Motor neuron (in vitro differentiated cells): ENCODE measurements around the gene ANXA11. TPM values are rescaled to one million over a fixed set of nuclear protein-coding genes. Genes with fewer than 3 reads are reported as not detected.
"Not testable (repeated sequence)": the region's sequence is repeated elsewhere in the genome, so short reads cannot be mapped to it uniquely, and the experiment has no call there.

Source experiments
- ATAC-seq, 8 experiments: fragments of 200-7000 bp; cut with Tn5 transposase; replicated peaks in 6 of 8; 2 replicates each; pipeline ENCODE4 v1.8.0; 2021; ENCODE audit warnings: mild to moderate bottlenecking in 8 of 8, moderate library complexity in 8 of 8
- H3K27ac ChIP-seq, 2 donors: fragments of 250-450 bp; sonication (Bioruptor Pico); 2 replicates each; pipeline ENCODE4 v1.9.0; 2021; ENCODE audit warnings: antibody characterized with exemption in 2 of 2, mild to moderate bottlenecking in 2 of 2, moderate library complexity in 1 of 2
- H3K4me1 ChIP-seq, 2 donors: fragments of 250-450 bp; sonication (Bioruptor Pico); replicated peaks in 1 of 2; 2 replicates each; pipeline ENCODE4 v1.6.1; 2021; ENCODE audit warnings: antibody characterized with exemption in 2 of 2, mild to moderate bottlenecking in 2 of 2, moderate library complexity in 1 of 2
- H3K4me3 ChIP-seq, 5 donors: fragments of 250-450 bp; sonication (Bioruptor Pico); 2 replicates each; pipeline ENCODE4 v1.9.0; 2021; ENCODE audit warnings: antibody characterized with exemption in 5 of 5, mild to moderate bottlenecking in 5 of 5, moderate library complexity in 4 of 5
- WGBS, 10 experiments: fragments of 450-650 bp; shearing (Covaris generic); methylation state at CpG; one replicate each; pipeline ENCODE4 v1.0.0; 2022; 5-methylcytosine and 5-hydroxymethylcytosine counted together
- in situ Hi-C, 9 experiments: fragments of 400-800 bp; cut with MboI; loops; one replicate each; pipeline ENCODE4 v1.15.0; 2021; ENCODE audit warnings: low sequenced_read_pairs in 9 of 9, low pct_unique_long_range_greater_than_20kb in 2 of 9; ENCODE audit not compliant: unreplicated experiment in 9 of 9
- total RNA-seq, 8 experiments: library from RNA; unstranded; fragments of 300-600 nt; gene quantifications; 2 replicates each; pipeline versions ENCODE4 v1.2.3 to v1.2.4, GENCODE V29; 2022

The ANXA11 gene
- total RNA-seq, 8 experiments from 2014 or later = 4.9 to 197 (median 37.4) TPM

DNA sequence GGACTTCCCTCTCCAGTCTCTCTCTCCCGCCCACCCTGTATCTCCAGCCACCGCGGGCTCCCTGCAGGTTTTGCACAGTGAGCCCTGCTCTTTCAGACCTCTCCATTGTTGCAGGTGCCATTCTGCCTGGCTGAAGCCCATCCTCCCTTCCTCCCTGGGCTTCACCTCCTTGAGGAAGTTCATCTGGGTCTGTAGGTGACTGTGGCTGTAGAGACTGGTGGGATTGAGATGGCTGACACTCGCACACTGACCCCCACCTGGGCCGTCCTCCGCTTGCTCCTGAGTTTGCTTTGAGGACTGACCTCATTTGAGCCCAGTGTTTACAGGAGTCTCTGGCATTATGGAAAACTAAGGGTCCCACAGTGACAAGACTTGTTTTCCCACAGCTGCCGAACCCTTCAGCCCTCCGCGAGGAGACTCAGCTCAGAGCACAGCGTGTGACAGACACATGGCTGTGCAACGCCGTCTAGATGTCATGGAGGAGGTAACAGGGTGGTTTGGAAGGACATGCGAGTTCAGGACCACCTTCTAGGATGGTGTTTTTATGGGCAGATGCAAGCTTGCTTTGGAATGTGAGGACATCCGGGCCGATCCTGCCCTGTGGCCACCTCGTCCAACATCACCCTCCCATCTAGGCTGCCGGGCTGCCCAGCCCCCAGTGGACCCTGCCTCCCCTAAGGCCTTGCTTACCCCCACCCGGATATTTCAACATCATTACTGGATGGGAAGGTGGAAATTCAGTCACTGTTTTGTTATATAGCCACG, 63.5 kb downstream of the ANXA11 start:
- WGBS, 10 experiments = 32 to 100% (median 63%) methylated on average over 1 to 9 of the region's 19 CpGs; no CpG with 5 or more reads in 2 of the 10 experiments
- in situ Hi-C loops = loop anchor here in 1 of 9 experiments (10.0 kb wide), 1 partner anchor 73 kb away; no protein-coding TSS in a partner anchor
- no peak overlapping the region for H3K4me3 ChIP-seq
- no peak overlapping the region for H3K27ac ChIP-seq
- no peak for ATAC-seq
- H3K4me1 ChIP-seq = peaks cover 18% of the 10 kb centered on the region in 2 donors

DNA sequence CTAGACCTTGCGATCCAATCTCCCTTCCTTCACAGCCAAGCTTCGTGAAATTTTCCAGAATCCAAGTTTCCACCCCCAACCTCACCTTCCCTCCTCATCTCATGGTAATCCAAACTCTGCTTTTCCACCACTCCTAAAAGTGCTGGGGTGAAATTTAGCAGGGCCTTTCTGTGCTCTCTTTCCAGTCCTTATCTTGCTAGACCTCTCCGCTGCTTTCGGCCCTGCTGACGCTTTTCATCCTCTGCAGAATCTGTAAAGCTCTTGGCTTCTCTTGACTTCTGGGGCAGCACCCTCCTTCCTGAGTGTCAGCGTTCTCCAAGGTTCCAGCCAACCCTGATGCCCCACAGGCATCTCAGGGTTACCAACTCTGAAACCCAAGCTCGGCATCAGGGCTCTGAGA, 65.1 kb downstream of the ANXA11 start:
- in situ Hi-C loops = loop anchor here in 1 of 9 experiments (10.0 kb wide), 1 partner anchor 75 kb away; no protein-coding TSS in a partner anchor
- Histone ChIP-seq H3K27ac (no peak overlapping the region), H3K4me1 (peaks cover 20 to 25% of the 10 kb centered on the region in 2 donors), H3K4me3 (no peak overlapping the region)
- WGBS, 10 experiments = 84 to 100% (median 100%) methylated on average over 1 to 6 of the region's 7 CpGs; no CpG with 5 or more reads in 1 of the 10 experiments
- no peak for ATAC-seq

GRCh38 chr10:80139265-80139664, 66.1 kb downstream of the ANXA11 start:
- WGBS, 10 experiments = 100% methylated on average over 1 to 2 of the region's 2 CpGs; no CpG with 5 or more reads in 7 of the 10 experiments
- Histone ChIP-seq H3K4me3 (no peak overlapping the region), H3K4me1 (peaks cover 20 to 25% of the 10 kb centered on the region in 2 donors), H3K27ac (no peak overlapping the region)
- no peak for ATAC-seq
- in situ Hi-C loops = no loop called here

- peak in 5 of 8 experiments; percentile 43 to 80 (median 78) for ATAC-seq
- WGBS, 10 experiments = 33 to 100% (median 52%) methylated on average over 1 to 3 of the region's 4 CpGs; no CpG with 5 or more reads in 4 of the 10 experiments
- peaks cover 20 to 25% of the 10 kb centered on the region in 2 donors for H3K4me1 ChIP-seq
- in situ Hi-C loops = no loop called here
- H3K27ac ChIP-seq = peak overlapping the region in 1 of 2 donors; percentile 15
- no peak overlapping the region for H3K4me3 ChIP-seq
These were observed 67.4 kb downstream of the ANXA11 start for GRCh38 chr10:80137920-80138319.

DNA sequence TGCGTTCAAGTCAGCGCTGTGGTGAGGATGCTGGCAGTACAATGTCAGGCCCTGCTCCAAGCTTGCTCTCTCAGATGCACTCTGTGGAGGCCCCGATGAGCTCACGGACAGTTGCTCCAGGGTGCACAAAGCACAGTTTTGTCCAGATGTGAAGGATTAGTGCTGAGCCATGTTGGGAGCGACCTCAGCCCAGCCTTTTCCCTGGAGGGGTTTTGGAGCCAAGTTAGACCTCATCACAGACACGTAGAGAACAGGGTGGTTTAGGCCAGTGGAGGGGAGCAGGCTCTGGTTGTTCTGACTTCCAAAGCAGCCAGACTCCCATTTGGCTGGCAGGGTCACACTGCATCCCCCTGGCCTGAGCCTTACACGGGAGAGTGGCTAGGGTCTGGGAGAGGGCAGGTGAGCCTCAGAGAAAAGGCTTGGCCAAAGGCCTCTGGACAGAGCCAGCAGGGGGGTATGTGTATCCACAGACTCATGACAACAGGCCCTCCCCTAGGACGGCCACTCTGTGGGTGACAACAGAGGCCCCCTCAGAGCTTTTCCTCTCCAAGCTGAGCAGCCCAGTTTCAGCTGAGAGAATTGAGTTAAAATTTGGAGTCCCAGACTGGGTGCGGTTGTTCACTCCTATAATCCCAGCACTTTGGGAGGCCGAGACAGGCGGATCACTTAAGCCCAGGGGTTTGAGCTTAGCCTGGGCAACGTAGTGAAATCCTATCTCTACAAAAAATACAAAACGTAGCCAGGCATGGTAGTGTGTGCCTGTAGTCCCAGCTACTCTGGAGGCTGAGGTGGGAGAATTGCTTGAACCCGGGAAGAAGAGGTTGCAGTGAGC, 68.1 kb downstream of the ANXA11 start:
- in situ Hi-C loops = no loop called here
- Histone ChIP-seq H3K4me3 (no peak overlapping the region), H3K27ac (peak overlapping the region in 1 of 2 donors; percentile 15), H3K4me1 (peaks cover 20 to 25% of the 10 kb centered on the region in 2 donors)
- ATAC-seq = peak; percentile 16 to 71 (median 28)
- 20 to 98% (median 85%) methylated on average over 1 to 9 of the region's 14 CpGs; no CpG with 5 or more reads in 2 of the 10 experiments for WGBS, 10 experiments

DNA sequence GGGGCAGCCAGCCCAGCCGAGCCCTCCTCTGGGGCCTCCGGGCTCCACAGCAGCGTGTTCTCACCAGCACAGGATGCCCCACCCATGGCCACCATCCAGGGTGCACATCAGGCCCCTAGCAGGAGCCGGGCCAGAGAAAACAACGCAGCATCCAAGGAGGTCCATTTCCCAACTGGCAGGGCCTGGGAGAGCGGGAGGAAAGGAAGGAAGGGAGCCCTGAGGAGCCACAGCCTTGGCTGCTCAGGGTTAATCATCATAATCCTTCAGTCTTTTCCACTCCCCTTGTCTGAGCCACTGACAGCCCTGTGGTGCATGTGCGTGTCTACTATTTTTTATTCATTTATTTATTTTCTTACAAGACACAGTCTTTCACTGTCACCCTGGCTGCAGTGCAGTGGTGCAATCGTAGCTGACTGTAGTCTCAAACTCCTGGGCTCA, 69.2 kb downstream of the ANXA11 start:
- ATAC-seq = peak in 4 of 8 experiments; percentile 31 to 59 (median 48)
- 0 to 100% (median 39%) methylated on average over 2 to 7 of the region's 8 CpGs; no CpG with 5 or more reads in 2 of the 10 experiments for WGBS, 10 experiments
- Histone ChIP-seq H3K27ac (no peak overlapping the region), H3K4me3 (no peak overlapping the region), H3K4me1 (peaks cover 20 to 25% of the 10 kb centered on the region in 2 donors)
- in situ Hi-C loops = no loop called here

GRCh38 chr10:80133687-80134086, 71.7 kb downstream of the ANXA11 start:
- H3K27ac ChIP-seq, H3K4me3 ChIP-seq, in situ Hi-C loops: not testable (repeated sequence)
- H3K4me1 ChIP-seq = peaks cover 20 to 24% of the 10 kb centered on the region in 2 donors
- WGBS, 10 experiments = 10 to 100% (median 89%) methylated on average over 1 to 9 of the region's 9 CpGs; no CpG with 5 or more reads in 2 of the 10 experiments
- ATAC-seq = peak in 2 of 8 experiments; percentile 1 to 5

- H3K27ac ChIP-seq = no peak overlapping the region
- 0 to 70% (median 40%) methylated on average over 1 to 4 of the region's 6 CpGs; no CpG with 5 or more reads in 1 of the 10 experiments for WGBS, 10 experiments
- in situ Hi-C loops = no loop called here
- peaks cover 15 to 20% of the 10 kb centered on the region in 2 donors for H3K4me1 ChIP-seq
- H3K4me3 ChIP-seq = no peak overlapping the region
- ATAC-seq = peak in 2 of 8 experiments; percentile 13 to 23
These were observed 72.1 kb downstream of the ANXA11 start for GRCh38 chr10:80133206-80133605.

DNA sequence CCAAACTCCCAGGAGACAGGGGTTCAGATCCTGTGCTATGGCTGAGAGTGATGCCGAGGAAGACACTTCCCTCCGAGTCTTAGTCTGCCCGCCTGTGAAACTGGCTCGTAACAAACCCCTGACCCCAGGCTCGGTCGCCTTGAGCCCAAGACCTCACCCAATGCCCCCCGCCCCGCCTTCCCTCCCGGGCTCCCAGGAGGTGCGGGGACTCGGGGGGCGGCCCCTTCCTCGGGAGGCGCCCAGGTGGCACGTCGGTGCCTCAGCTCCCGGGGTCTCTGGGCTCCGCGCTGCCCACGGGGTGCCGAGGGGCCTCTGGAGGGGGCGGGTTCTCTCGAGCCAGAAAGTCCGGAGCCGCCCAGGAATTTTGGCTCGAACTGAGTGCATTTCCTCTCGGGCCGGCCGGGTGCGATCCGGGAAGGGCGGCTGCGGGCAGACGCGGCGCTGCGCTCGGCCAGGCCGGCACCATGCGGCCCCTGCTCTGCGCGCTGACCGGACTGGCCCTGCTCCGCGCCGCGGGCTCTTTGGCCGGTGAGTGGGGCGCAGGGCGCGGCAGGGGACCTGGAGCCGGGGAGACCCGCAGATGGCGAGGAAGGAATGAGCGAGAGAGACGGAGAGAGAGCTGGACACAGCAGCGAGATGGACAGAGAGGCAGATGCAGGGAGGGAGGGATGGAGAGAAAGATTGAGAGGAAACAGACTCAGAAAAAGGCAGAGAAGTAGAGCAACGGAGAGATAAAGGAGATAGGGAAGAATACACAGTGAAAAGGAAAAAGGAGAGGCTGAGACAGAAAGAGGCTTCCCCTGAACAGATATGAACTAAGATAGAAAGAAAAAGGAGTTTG, 72.8 kb downstream of the ANXA11 start, which contains the start of gene PLAC9:
TSS of gene PLAC9 (plus strand) at position 432 of the 841 bp plus-strand sequence. CDS start at position 465, 33 bp downstream.
- in situ Hi-C loops = no loop called here
- H3K4me3 ChIP-seq = peak within 1 kb of the TSS; percentile 18 to 28 (median 22)
- peak; percentile 51 to 84 (median 70) for ATAC-seq
- H3K27ac ChIP-seq = no peak within 1 kb of the TSS
- WGBS, 10 experiments = 1 to 39% (median 3%) methylated on average over 4 to 24 of the region's 58 CpGs
- peaks cover 8 to 13% of the 10 kb centered on the region in 2 donors for H3K4me1 ChIP-seq

- in situ Hi-C loops = no loop called here
- no peak overlapping the region for H3K27ac ChIP-seq
- H3K4me1 ChIP-seq = peaks cover 0 to 3% of the 10 kb centered on the region in 2 donors
- WGBS, 10 experiments = 47 to 95% (median 76%) methylated on average over 1 to 5 of the region's 6 CpGs; no CpG with 5 or more reads in 1 of the 10 experiments
- no peak for ATAC-seq
- H3K4me3 ChIP-seq = no peak overlapping the region
These were observed 73.8 kb downstream of the ANXA11 start for GRCh38 chr10:80131499-80131901.

GRCh38 chr10:80126876-80127275, 78.5 kb downstream of the ANXA11 start:
- no peak for ATAC-seq
- no peak overlapping the region for H3K4me3 ChIP-seq
- no peaks in the 10 kb centered on the region for H3K4me1 ChIP-seq
- no peak overlapping the region for H3K27ac ChIP-seq
- in situ Hi-C loops = no loop called here
- 67 to 84% (median 73%) methylated on average over 1 to 3 of the region's 4 CpGs; no CpG with 5 or more reads in 5 of the 10 experiments for WGBS, 10 experiments

DNA sequence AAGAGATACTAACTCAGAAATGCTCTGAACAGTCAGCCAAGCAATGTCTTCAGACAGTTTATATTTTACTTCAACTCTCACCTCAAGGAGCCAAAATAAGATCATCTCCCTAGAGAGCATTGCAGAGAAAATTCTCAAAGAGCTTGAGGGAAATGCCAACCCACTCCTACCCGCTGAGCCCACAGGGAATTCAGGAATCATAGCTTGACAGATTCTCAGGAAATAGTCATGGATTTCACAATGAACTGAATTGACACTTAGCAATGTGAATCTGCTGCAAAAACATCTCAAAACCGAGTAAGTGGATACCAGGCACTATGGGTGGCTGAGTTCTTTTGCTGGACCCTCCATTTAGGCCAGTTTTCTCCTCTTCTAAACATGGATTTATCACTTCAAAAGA, 82.6 kb downstream of the ANXA11 start:
- no peak for ATAC-seq
- Histone ChIP-seq H3K4me3 (no peak overlapping the region), H3K27ac (no peak overlapping the region), H3K4me1 (no peaks in the 10 kb centered on the region)
- in situ Hi-C loops = no loop called here
- WGBS, 10 experiments = 0 to 84% (median 21%) methylated on average over 1 to 2 of the region's 2 CpGs; no CpG with 5 or more reads in 3 of the 10 experiments
